Measurements from ENCODE around the gene MTHFD1L.
"Not testable (repeated sequence)": the region's sequence is repeated elsewhere in the genome, so short reads cannot be mapped to it uniquely, and the experiment has no call there.

The MTHFD1L gene

GRCh38 chr6:151067684-151068596, 202.4 kb downstream of the MTHFD1L start:
- no peak for DNase-seq (ENCODE audit: low read depth in 2 of 2)

DNA sequence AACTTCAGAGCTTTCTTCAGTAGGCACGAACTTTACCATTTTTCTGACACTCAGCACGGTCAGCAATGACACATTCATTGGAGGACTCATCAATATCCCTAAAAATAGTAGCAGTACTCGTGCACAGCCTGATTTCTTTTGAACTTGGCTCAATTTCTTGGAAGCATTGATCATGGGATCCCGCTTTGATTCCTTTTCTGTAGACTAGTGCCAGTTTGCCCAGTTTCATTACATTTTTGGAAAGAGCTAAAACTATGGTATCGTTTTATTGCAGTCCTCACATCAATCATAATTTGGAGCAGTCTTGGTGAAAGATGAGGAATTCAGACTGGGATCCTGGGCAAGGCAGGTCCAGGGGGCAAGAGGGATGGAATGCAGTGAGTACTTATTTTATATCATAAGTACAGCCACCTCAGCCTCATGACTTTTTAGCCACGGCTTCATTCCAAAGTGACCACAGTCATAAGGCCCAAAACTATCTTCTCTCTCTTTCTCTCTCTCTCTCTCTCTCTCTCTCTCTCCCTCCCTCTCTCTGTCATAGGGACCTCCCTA, 203.3 kb downstream of the MTHFD1L start:
- DNase-seq (ENCODE audit: low read depth in 2 of 2) = no peak

DNA sequence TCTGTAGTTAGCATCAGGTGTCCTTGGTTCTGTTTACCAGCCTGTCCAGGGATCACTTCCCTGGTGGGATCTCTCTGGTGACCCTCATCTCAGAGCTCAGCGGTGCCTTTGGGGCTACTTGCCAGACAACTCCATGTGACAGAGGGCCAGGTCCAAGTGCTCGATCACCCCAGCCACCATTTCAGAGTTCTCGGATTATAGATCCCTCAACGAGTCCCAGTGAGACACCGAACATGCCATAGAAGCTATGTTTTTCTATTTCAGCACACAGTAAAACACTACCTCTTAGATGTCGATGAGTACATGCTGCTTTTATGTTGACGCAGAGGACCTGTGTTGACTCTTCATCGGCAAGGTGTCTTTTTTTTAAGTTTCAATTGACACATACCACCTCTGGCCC, 204.1 kb downstream of the MTHFD1L start:
- no peak for DNase-seq (ENCODE audit: low read depth in 2 of 2)

GRCh38 chr6:151070631-151071051, 205.1 kb downstream of the MTHFD1L start:
- DNase-seq (ENCODE audit: low read depth in 2 of 2) = no peak

DNA sequence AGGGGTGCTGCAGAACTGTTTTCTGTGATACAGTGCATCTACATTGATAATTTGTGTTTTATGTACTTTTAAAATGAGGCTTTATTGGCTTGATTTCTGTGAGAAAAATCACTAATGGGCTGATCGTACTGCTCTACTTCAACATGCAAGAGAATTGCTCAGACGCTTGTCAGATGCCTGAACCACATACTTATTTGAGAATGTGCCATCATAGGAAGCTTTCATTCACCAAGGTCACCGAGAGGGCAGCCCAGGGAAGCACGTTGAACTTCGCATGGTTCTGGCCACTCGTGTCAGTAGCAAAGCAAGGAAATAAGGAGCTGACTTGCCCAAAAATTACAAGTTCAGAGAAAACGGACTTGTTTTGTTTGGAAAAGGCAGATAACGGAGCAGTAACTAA, 205.8 kb downstream of the MTHFD1L start:
- no peak for DNase-seq (ENCODE audit: low read depth in 2 of 2)

GRCh38 chr6:151073146-151073545, 207.6 kb downstream of the MTHFD1L start:
- DNase-seq (ENCODE audit: low read depth in 2 of 2) = no peak

- no peak for DNase-seq (ENCODE audit: low read depth in 2 of 2)
Observed at GRCh38 chr6:151073701-151074100, 208.2 kb downstream of the MTHFD1L start.

GRCh38 chr6:151075005-151075404, 209.5 kb downstream of the MTHFD1L start:
- no peak for DNase-seq (ENCODE audit: low read depth in 2 of 2)

- DNase-seq (ENCODE audit: low read depth in 2 of 2) = no peak
Observed at GRCh38 chr6:151075527-151075926, 210.0 kb downstream of the MTHFD1L start.

DNA sequence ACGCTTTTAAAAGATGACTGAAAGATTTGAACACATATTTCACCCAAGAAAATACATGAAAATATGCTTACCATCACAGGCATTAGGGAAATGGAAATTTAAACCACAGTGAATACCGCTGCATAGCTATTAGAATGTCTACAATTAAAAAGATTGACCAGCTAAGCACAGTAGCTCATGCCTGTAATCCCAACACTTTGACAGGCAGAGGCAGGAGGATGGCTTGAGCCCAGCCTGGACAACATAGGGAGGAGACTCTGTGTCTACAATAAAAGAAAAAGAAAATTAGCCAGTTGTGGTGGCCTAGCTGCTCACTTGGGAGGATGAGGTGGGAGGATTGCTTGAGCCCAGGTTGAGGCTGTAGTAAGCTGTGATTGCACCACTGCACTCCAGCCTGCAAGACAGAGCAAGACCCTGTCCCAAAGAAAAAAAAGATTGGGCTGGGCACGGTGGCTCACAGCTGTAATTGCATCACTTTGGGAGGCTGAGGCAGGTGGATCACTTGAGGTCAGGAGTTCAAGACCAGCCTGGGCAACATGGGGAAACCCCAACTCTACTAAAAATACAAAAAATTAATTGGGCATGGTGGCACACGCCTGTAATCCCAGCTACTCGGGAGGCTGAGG, 210.5 kb downstream of the MTHFD1L start:
- DNase-seq (ENCODE audit: low read depth in 2 of 2) = no peak

DNA sequence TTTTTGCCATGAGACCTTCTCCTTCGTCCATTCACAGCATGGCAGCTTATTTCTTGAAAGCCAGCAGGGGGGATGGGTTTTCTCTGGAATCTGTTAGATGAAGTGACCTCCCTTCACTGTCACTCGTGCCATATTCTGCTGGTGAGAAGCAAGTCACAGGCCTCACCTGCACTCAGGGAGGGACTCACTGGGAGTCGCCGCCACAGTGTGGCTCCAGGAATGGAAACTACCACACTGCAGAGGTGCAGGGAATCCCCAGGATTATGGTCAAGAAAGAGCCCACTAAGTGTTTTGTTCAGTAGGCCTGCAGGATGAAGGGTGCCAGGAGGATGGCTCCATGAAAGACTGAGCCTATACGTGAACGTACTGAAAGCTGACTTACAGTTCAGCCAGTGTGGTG, 213.2 kb downstream of the MTHFD1L start:
- no peak for DNase-seq (ENCODE audit: low read depth in 2 of 2)

DNA sequence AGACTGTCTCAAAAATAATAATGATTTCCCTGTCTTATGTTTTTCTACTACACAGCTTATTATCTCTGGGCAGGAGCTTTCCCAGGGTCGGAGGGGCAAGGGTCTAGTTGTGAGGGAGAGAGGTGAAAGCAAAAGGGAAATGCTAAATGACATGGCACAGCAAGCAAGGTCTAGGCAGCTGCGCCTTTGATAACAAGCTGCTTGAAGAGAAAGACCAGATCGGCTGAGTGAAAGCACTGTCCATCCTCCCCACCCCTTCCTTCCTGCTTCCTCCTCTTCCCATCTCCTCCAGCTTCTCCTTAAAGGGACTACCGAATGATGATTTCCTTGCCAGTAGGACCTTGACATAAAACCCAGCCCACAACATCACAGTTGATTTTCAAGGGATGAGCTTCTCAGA, 216.2 kb downstream of the MTHFD1L start:
- no peak for DNase-seq (ENCODE audit: low read depth in 2 of 2)

- DNase-seq (ENCODE audit: low read depth in 2 of 2) = no peak
Observed at GRCh38 chr6:151082079-151082478, 216.6 kb downstream of the MTHFD1L start.

GRCh38 chr6:151084275-151084674, 218.8 kb downstream of the MTHFD1L start:
- DNase-seq (ENCODE audit: low read depth in 2 of 2) = no peak

- DNase-seq (ENCODE audit: low read depth in 2 of 2) = not testable (repeated sequence)
Observed at GRCh38 chr6:151087055-151087454, 221.6 kb downstream of the MTHFD1L start.

- DNase-seq (ENCODE audit: low read depth in 2 of 2) = no peak
Observed at GRCh38 chr6:151087861-151088598, 222.5 kb downstream of the MTHFD1L start.

DNA sequence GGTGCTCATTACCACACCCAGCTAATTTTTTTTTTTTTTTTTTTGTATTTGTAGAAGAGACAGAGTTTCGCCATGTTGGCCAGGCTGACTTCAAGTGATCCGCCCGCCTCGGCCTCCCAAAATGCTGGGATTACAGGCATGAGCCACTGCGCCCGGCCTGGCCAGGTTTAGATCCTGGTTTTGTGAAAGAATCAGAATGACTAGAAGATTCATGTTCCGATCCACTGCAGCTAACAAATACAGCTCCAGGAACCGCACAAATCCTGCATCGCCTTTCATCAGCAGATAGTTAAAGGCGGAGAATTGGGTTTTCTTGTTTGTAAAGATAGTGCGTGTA, 223.1 kb downstream of the MTHFD1L start:
- no peak for DNase-seq (ENCODE audit: low read depth in 2 of 2)

DNA sequence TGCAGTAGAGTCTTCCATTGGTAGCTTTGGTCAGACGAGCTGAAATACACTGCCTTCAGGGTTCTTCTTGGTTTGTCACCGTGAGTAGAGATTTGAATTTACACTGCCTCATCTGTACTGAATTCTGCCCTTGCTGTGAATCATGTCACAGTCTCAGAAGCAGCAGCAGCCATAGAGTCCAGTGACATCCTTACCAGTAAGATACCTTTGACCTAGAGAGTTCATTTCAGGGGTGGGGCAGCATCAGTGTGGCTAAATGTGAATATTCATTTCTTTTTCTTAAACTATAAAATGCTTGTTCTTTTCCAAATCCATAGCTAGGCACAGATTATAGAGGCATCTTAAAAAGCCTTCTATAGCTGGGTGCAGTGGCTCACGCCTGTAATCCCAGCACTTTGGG, 223.5 kb downstream of the MTHFD1L start:
- DNase-seq (ENCODE audit: low read depth in 2 of 2) = no peak

GRCh38 chr6:151089978-151090377, 224.5 kb downstream of the MTHFD1L start:
- no peak for DNase-seq (ENCODE audit: low read depth in 2 of 2)

DNA sequence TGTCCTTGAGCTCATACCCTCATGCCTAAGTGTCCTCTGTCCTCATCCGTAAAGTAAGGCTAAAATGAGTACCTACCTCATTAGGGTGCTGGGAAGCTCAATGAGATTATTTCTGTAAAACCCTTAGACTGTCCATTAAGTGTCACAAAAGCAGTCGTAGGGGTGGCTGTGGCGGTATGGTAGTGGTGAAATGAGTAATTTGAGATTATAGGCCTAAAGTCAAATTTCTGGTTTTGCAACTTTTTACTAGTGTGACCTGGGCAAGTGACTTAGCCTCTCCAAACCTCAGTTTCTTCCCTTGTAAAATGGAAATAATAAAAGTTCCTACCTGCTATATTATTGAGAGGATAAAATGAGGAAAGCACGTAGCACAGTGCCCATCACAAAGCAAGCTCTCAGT, 226.1 kb downstream of the MTHFD1L start:
- DNase-seq (ENCODE audit: low read depth in 2 of 2) = no peak

DNA sequence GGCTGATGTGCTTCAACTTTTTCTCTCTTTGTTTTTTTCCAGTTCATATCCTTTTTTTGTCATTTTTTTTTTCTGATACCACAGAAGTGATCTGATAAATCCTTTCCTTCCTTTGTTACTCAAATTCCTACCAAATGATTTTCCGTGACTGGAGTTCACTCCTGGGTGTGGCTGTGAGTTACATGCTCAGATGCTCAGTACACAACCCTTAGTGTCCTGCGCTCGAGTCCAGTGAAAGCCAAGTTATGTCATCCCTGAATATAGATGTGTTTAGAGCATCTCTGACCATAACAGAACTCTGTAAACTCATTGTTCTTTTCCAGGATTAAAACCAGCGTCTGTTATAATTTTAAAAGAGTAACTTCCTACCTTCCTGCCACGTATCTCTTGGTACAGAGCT, 227.1 kb downstream of the MTHFD1L start:
- DNase-seq (ENCODE audit: low read depth in 2 of 2) = no peak

GRCh38 chr6:151093706-151094105, 228.2 kb downstream of the MTHFD1L start:
- DNase-seq (ENCODE audit: low read depth in 2 of 2) = no peak
